HepG2 (cell line): Measurements from ENCODE around the gene ADORA3. TPM values are rescaled to one million over a fixed set of nuclear protein-coding genes. Genes with fewer than 3 reads are reported as not detected.

ENCODE experiments used
- ATAC-seq: fragments of 200-7000 bp; cut with Tn5 transposase; 3 replicates; pipeline ENCODE4 v1.9.1; 2020; ENCODE audit warnings: mild to moderate bottlenecking, moderate library complexity
- BruUV-seq: library from RNA; stranded (reverse); fragments of 400-500 nt; replicated peaks from 2 replicates; lab custom pipeline; 2021; lab: Mats Ljungman, UMichigan
- CTCF ChIA-PET: fragments of 300-600 bp; formaldehyde crosslinking; extraction: SDS; loops from one replicate; lab custom pipeline; 2021; ENCODE audit warnings: low total read pairs, inconsistent platforms, low intra/inter-chr PET ratio; lab: Yijun Ruan, JAX
- POLR2A ChIA-PET: fragments of 350-600 bp; sonication (Branson Sonifier 250); formaldehyde crosslinking; loops from one replicate; lab custom pipeline; 2020; ENCODE audit warnings: antibody characterized with exemption, inconsistent platforms; lab: Yijun Ruan, JAX
- DNase-seq: peaks from one replicate; pipeline ENCODE4 v3.0.0-alpha.2; 2015; ENCODE audit warnings: low spot score
- FAIRE-seq: peaks from 3 replicates; lab custom pipeline; 2011; peaks lifted over from hg19 to GRCh38; lab: Jason Lieb, UNC
- H2AFZ ChIP-seq: one replicate; pipeline ENCODE4 v1.6.1; 2011; ENCODE audit warnings: low read length, inconsistent platforms
- H3K27ac ChIP-seq: fragments of 300-600 bp; 3 replicates; pipeline ENCODE4 v1.8.0; 2011; ENCODE audit warnings: mixed run types, mild to moderate bottlenecking, mixed read lengths, low read length, inconsistent platforms; ENCODE audit not compliant: insufficient read depth; ENCODE audit errors: extremely low read length
- H3K27me3 ChIP-seq, 2 experiments: fragments of 200-600 bp in 1 of 2; 2 replicates in 1 of 2; 3 replicates in 1 of 2; pipeline versions ENCODE4 v1.6.0 to v1.8.0; 2011; ENCODE audit warnings: low read length in 2 of 2, mild to moderate bottlenecking in 2 of 2, moderate library complexity in 2 of 2, inconsistent platforms in 1 of 2; ENCODE audit not compliant: insufficient read depth in 2 of 2, control insufficient read depth in 1 of 2
- H3K36me3 ChIP-seq, 2 experiments: fragments of 200-600 bp in 1 of 2; replicated peaks in 1 of 2; 2 replicates in 1 of 2; 3 replicates in 1 of 2; pipeline versions ENCODE4 v1.5.1 to v1.8.0; 2011; ENCODE audit warnings: low read length in 2 of 2, inconsistent platforms in 1 of 2; ENCODE audit not compliant: insufficient read depth in 2 of 2, control insufficient read depth in 1 of 2
- H3K4me1 ChIP-seq: 2 replicates; pipeline ENCODE4 v1.5.1; 2012; ENCODE audit warnings: low read length, inconsistent platforms; ENCODE audit not compliant: insufficient read depth
- H3K4me2 ChIP-seq: 2 replicates; pipeline ENCODE4 v1.6.0; 2011; ENCODE audit warnings: low read depth, low read length, inconsistent platforms
- H3K4me3 ChIP-seq, 3 experiments: fragments of 200-600 bp in 1 of 3; sonication (generic), shearing (Covaris generic) in 1 of 3; replicated peaks in 1 of 3; 2 replicates each; pipeline ENCODE4 v1.5.1; 2011 to 2016; ENCODE audit warnings: low read length in 3 of 3, inconsistent platforms in 2 of 3, low read depth in 2 of 3, mild to moderate bottlenecking in 2 of 3, control low read depth in 1 of 3, mixed read lengths in 1 of 3; ENCODE audit not compliant: insufficient read depth in 1 of 3
- H3K79me2 ChIP-seq: one replicate; pipeline ENCODE4 v1.6.1; 2011; ENCODE audit warnings: low read length, inconsistent platforms; ENCODE audit not compliant: insufficient read depth
- H3K9ac ChIP-seq: 2 replicates; pipeline ENCODE4 v1.6.0; 2011; ENCODE audit warnings: mild to moderate bottlenecking, low read depth, low read length, inconsistent platforms; ENCODE audit not compliant: insufficient read depth
- H3K9me3 ChIP-seq: 2 replicates; pipeline ENCODE4 v1.5.1; 2012; ENCODE audit warnings: mild to moderate bottlenecking, low read length
- H4K20me1 ChIP-seq: 2 replicates; pipeline ENCODE4 v1.6.0; 2011; ENCODE audit warnings: inconsistent platforms, mild to moderate bottlenecking, low read length, moderate library complexity; ENCODE audit not compliant: insufficient read depth
- EP300 ChIP-seq, 3 experiments: sonication (generic) in 1 of 3; formaldehyde crosslinking in 1 of 3; IDR thresholded peaks; 2 replicates each; pipeline versions ENCODE4 v1.5.1 to v1.6.1; 2011 to 2020; ENCODE audit warnings: low read depth in 2 of 3, low read length in 2 of 3, borderline replicate concordance in 1 of 3, improper control_type of control experiment in 1 of 3, mild to moderate bottlenecking in 1 of 3, missing genetic modification reagents in 1 of 3, moderate library complexity in 1 of 3
- GMEB1 ChIP-seq: sonication (generic); formaldehyde crosslinking; IDR thresholded peaks from 2 replicates; pipeline ENCODE4 v1.5.1; 2020; ENCODE audit warnings: missing genetic modification reagents, mild to moderate bottlenecking, borderline replicate concordance
- HIVEP1 ChIP-seq: sonication (generic); formaldehyde crosslinking; IDR thresholded peaks from 2 replicates; pipeline ENCODE4 v1.4.0; 2020; ENCODE audit warnings: mild to moderate bottlenecking, missing genetic modification reagents
- HNRNPL ChIP-seq: fragments of 200-400 bp; formaldehyde crosslinking; IDR thresholded peaks from 2 replicates; pipeline ENCODE4 v1.6.1; 2017; ENCODE audit warnings: mild to moderate bottlenecking, low read depth, low read length
- KLF15 ChIP-seq: sonication (generic); formaldehyde crosslinking; IDR thresholded peaks from 2 replicates; pipeline ENCODE4 v1.8.1; 2023; ENCODE audit warnings: borderline replicate concordance, mild to moderate bottlenecking, inconsistent platforms, missing genetic modification reagents, mixed read lengths
- RNF2 ChIP-seq: fragments of 450-650 bp; conservative IDR thresholded peaks from 2 replicates; pipeline ENCODE4 v1.6.1; 2016; ENCODE audit warnings: low read depth
- RXRA ChIP-seq: sonication (generic); formaldehyde crosslinking; IDR thresholded peaks from 2 replicates; pipeline ENCODE4 v1.5.1; 2020; ENCODE audit warnings: missing genetic modification reagents
- SNAI1 ChIP-seq: sonication (generic); formaldehyde crosslinking; IDR thresholded peaks from 2 replicates; pipeline ENCODE4 v1.5.0; 2020; ENCODE audit warnings: mild to moderate bottlenecking, missing genetic modification reagents, borderline replicate concordance
- SOX5 ChIP-seq: IDR thresholded peaks from 2 replicates; pipeline ENCODE4 v1.6.1; 2016; ENCODE audit warnings: borderline replicate concordance
- ZBED4 ChIP-seq: sonication (generic); formaldehyde crosslinking; IDR thresholded peaks from 2 replicates; pipeline ENCODE4 v1.4.0; 2020; ENCODE audit warnings: missing genetic modification reagents, borderline replicate concordance
- ZFP41 ChIP-seq: sonication (generic); formaldehyde crosslinking; IDR thresholded peaks from 2 replicates; pipeline ENCODE4 v1.4.0; 2020; ENCODE audit warnings: mild to moderate bottlenecking, missing genetic modification reagents, borderline replicate concordance
- ZNF749 ChIP-seq: sonication (generic); formaldehyde crosslinking; IDR thresholded peaks from 2 replicates; pipeline ENCODE4 v1.8.0; 2022; ENCODE audit warnings: mild to moderate bottlenecking, missing genetic modification reagents, moderate library complexity, borderline replicate concordance
- WGBS: methylation state at CpG from one replicate; pipeline ENCODE4 v1.1.6; 2017; ENCODE audit warnings: low lambda C conversion rate; 5-methylcytosine and 5-hydroxymethylcytosine counted together
- in situ Hi-C: cut with HindIII; loops from 2 replicates; pipeline ENCODE4 v1.10.0; 2017; ENCODE audit warnings: low pct_unique_long_range_greater_than_20kb; ENCODE audit not compliant: extremely low pct_ligation_motif_present
- intact Hi-C: fragments of 100-400 bp; cut with micrococcal nuclease; formaldehyde crosslinking; loops from one replicate; pipeline ENCODE4 v1.10.0; 2022; ENCODE audit not compliant: unreplicated experiment
- polyA plus RNA-seq, 8 experiments: library from polyadenylated mRNA; depleted of rRNA in 3 of 8; stranded (reverse) in 7 of 8; unstranded in 1 of 8; fragments of >200 nt; fragmentation: Illumina TruSeq in 4 of 8; extraction: Trizol in 4 of 8; gene quantifications; 2 replicates each; pipeline versions ENCODE4 v1.2.1 to v1.2.3, GENCODE V29; 2011 to 2016; ENCODE audit warnings: low read depth in 4 of 8, missing spikeins in 1 of 8, mixed read lengths in 1 of 8; ENCODE audit not compliant: insufficient read depth in 1 of 8
- total RNA-seq, 5 experiments: library from RNA; depleted of rRNA; stranded (reverse); fragments of >200 nt; fragmentation: Illumina TruSeq; extraction: Trizol; gene quantifications; 2 replicates each; pipeline ENCODE4 v1.2.3, GENCODE V29; 2016; ENCODE audit warnings: low read depth in 1 of 5
- TF ChIP-seq, protein P1 (sequence below): sonication (generic); formaldehyde crosslinking; IDR thresholded peaks from 2 replicates; pipeline ENCODE4 v1.4.0; 2020; ENCODE audit warnings: missing genetic modification reagents

The ADORA3 gene
- total and polyA plus RNA-seq, 2 of the 13 experiments (the other 11 are each of a cell fraction or from before 2014, with no cell fraction given), result not detected

DNA sequence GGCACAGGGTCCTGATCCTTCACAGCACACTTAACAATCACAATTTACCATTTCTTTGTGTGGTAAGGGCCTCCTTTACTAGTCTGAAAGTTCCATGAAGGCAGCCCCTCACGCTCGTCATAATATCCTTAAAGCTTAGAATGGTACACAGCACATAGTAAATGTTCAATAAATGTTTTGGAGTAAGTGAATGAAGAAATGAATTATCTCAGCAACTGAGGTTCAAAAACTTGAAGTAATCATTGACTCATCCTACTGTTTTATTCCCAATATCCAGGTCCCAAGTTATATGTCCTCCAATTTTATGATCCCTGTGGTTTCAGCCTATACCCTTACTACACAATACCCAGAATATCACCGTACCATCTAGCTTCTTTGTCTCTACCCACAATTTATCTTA is 31.9 kb downstream of the ADORA3 start:
- FAIRE-seq (no peak), DNase-seq (no peak), ATAC-seq (no peak)
- in situ Hi-C loops, result no loop called here
- no peaks in the 10 kb centered on the region for H4K20me1 ChIP-seq
- no peaks in the 10 kb centered on the region for H3K79me2 ChIP-seq
- no peak overlapping the region for H3K9ac ChIP-seq
- intact Hi-C loops, result no loop called here
- CTCF ChIA-PET, result no interaction called here
- H3K4me2 ChIP-seq, result no peak overlapping the region
- no peaks in the 10 kb centered on the region for H3K9me3 ChIP-seq
- H3K36me3 ChIP-seq, result peaks cover 0 to 1% of the 10 kb centered on the region in 2 experiments; a peak in 1 of 5 replicates
- TF ChIP-seq EP300 (IDR thresholded peaks at IDR 0.05; ENCODE audit: low read depth in 2 of 2, low read length in 2 of 2) (no peak), EP300 (CRISPR knock-in tag; IDR thresholded peaks at IDR 0.05; ENCODE audit: borderline replicate concordance) (no peak), SOX5 (CRISPR knock-in tag) (no peak), ZFP41 (no peak), RXRA (CRISPR knock-in tag) (no peak), HNRNPL (no peak), ZNF749 (CRISPR knock-in tag) (no peak), HIVEP1 (CRISPR knock-in tag) (no peak), ZBED4 (CRISPR knock-in tag) (no peak), GMEB1 (no peak), SNAI1 (CRISPR knock-in tag) (no peak), KLF15 (CRISPR knock-in tag) (no peak), RNF2 (no peak)
- TF ChIP-seq, protein P1, sequence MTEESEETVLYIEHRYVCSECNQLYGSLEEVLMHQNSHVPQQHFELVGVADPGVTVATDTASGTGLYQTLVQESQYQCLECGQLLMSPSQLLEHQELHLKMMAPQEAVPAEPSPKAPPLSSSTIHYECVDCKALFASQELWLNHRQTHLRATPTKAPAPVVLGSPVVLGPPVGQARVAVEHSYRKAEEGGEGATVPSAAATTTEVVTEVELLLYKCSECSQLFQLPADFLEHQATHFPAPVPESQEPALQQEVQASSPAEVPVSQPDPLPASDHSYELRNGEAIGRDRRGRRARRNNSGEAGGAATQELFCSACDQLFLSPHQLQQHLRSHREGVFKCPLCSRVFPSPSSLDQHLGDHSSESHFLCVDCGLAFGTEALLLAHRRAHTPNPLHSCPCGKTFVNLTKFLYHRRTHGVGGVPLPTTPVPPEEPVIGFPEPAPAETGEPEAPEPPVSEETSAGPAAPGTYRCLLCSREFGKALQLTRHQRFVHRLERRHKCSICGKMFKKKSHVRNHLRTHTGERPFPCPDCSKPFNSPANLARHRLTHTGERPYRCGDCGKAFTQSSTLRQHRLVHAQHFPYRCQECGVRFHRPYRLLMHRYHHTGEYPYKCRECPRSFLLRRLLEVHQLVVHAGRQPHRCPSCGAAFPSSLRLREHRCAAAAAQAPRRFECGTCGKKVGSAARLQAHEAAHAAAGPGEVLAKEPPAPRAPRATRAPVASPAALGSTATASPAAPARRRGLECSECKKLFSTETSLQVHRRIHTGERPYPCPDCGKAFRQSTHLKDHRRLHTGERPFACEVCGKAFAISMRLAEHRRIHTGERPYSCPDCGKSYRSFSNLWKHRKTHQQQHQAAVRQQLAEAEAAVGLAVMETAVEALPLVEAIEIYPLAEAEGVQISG (CRISPR knock-in tag), result no peak
- H3K4me1 ChIP-seq, result peaks cover 21% of the 10 kb centered on the region
- POLR2A ChIA-PET, result no interaction called here
- BruUV-seq, result no TSS peak
- H3K4me3 ChIP-seq, result no peak overlapping the region
- no peaks in the 10 kb centered on the region for H3K27me3 ChIP-seq
- no peak overlapping the region for H2AFZ ChIP-seq
- no peak overlapping the region for H3K27ac ChIP-seq
- 98% methylated on average over 3 of the region's 3 CpGs for WGBS
